DMS 273 (cell line): Measurements from ENCODE around the gene PES1.
A peak's percentile ranks its signal among the peaks of the same experiment; 100 is the strongest.
"Not testable (repeated sequence)": the region's sequence is repeated elsewhere in the genome, so short reads cannot be mapped to it uniquely, and the experiment has no call there.

Experiments
- DNase-seq: peaks from one replicate; lab custom pipeline; 2025; ENCODE audit not compliant: unreplicated experiment; lab: John Stamatoyannopoulos, UW

PES1 gene

DNA sequence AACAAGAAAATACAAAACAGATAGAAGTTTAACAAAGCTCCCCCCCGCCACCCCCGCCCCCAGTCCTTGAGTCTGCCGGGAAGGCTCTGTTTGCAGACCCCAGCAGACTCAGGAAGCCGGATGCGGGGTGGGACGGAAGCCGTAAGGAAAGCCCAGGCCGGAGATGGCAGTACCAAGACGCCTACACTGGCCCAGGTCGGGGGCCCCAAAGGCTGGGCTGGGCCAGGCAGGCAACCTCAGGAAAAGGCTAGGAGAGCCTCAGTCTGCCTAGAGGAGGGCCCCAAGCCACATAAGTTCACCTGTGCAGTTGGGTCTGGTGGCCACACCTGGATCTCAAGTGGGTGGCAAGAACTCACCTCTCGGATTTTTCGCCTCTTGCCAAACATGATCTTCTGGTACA is 13.2 kb downstream of the PES1 start:
- no peak for DNase-seq

DNA sequence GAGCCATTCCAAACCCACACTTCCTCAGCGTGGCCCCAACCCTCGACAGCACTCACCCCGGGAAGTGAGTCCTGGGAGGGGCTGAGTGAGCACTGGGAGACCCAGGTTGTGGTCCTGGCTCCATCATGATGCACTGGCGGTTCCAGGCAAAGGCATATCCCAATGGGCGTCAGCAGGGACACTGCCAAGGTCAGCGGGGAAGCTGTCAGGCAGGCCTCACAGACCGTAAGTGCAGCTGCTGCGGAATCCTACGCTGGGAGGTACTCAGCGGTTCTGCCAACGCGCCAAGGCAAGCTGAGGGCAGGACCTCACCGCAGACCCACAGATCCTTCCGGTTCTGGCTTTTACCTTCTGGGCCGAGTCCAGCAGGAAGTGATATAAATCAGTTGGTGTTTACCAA is 15.9 kb downstream of the PES1 start:
- no peak for DNase-seq

DNA sequence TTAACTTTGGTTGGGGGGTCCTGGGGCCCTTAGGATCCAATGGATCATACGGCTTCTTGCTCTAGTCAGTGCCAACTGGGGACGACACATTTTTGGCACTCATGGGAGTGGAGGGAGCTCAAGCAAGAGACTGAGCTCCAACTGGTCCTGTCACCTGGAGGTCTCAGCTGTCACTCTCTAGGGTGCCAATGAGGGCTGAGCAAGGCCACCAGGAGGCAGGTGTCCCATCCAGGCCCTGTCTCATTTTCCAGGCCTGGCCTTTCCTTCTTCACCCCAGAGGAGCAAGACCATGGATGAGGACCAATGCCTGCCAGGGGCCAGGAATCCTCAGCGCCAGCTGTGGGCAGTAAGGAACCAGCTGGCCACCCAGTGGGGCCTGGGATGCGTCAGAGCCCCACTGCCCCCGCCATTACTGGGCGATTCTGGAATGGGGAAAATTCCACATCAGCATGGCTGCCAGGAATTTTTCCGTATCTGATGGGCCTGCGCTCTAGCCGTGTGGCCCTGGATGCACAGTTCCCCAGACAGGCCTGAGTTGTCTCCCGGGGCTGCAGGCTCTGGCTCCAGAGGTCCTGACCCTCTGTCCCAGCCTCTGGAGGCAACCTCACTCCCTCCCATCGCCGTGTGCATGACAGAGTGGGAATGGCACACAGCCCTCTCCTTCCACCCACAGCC is 16.6 kb downstream of the PES1 start:
- peak; percentile 51 for DNase-seq

DNA sequence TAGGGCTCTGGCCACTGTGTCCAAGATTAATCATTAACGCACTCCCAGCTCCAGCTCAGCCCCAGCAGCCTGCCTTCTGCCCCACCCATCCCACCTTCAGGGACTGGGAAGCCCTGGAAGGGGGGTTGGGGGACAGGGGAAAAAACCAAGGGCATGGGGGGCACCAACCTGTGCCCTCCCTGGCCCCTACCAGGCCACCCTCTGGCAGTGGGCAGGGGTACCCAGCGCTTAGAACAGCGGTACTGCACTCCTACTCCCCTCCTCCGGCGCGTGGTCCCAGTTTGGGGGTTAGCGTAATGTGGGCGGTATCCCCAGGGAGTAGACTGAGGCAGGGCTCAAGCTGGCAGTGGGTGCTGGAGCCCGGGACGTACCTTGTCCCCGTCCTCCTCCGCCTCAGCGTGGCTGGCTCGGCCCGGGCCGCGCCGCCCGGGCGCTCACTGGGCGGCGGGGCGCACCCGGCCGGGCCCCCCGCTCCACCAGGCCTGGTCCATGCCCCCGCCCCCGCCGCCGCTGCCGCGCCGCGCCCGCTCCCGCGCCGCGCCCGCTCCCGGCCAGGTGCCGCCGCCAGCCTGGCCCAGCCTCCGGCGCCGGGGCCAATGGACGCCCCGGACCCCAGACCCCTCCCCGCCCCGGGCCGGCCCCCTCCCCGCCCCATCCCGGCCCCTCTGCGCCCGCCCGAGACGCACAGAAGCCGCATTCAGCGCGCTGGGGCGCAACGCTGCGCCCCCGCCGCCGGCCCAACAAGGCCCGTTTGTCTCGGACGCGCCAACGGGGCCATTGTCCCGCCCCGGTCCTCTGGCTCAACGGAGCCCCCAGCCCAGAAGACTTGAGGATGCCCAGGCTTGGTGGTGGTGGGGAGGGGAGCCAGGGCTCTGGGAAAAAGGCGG is 17.4 kb downstream of the PES1 start, which contains the start of gene GAL3ST1:
TSS of gene GAL3ST1 (minus strand) at position 571 of the 887 bp plus-strand sequence. CDS start 17,273 bp downstream, outside the sequence.
- peak; percentile 59 for DNase-seq

DNA sequence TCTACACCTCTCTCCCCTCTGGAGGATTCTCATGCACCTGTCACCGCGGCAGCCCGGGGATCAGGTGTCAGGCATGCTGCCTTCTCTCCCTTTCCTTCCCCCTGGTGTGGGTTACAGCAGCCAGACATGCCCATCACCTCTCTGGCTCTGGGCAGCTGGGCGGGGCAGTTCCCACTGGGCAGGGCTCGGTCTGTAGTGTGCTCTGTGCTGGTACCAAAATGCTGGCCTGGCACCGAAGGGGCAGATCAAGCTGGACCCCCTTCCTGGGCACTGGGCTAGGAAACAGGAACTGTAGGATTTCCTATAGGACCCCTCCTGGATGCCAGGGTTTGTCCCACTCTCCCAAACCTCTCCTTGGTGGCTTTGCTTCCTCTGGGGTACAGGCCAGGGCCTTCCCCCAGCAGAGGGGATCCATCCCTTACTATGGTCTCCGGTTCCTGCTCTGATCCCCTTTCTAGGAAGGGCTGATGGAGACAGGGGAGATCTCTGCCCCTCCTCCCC is 18.1 kb downstream of the PES1 start:
- DNase-seq = peak; percentile 26

DNA sequence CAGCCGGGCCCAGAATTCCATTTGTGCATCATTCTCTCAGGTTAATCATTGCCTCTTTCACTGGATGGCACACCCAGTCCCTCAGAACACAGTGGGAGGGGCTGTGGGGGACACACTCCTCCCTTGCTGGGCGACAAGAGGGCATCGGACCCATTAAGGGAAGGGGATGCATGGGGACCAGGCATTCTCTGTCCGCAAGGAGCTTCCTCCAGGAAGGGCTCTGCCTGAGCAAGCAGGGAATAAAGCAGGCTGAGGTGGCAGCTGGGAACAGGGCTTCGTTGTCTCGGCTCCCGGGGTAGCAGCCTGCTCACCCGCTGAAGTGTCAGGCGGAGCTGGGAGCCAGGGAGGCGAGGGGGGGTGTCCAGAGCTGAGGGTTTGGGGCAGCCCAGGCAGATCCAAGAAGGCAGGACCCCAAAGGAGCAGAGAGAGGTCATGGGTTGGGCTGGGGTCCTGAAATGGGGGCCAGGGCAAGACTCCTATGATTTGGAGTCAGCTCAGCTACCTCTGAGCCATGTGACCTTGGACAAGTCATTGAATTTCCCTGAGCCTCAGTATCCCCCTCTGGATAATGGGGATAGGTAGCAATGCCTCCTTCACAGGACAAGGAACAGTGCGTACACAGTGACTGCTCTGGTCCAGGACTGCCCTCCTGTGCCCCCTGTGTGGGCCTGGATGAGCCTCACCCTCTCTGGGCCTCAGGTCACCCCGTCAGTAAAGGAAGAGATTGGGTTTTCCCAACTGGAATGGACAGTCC is 18.7 kb downstream of the PES1 start:
- peak; percentile 51 for DNase-seq

DNA sequence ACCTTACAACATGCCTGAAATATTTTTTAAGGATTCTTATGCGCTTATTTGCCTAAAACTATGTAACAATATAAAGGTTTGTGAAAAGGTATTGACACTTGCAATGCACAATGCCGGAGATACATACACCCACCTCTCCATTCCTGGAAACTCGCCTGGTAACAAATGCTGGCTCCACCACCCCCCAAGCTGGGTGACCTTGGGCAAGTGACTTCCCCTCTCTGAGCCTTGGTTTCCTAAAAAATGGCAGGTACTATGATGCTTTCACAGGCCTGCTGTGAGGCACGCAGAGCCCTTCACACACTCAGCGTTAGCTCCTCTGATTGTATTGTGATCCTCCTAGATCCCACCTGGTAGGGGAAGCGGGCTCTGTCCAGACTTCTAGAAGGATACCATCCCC is 19.5 kb downstream of the PES1 start:
- no peak for DNase-seq

DNA sequence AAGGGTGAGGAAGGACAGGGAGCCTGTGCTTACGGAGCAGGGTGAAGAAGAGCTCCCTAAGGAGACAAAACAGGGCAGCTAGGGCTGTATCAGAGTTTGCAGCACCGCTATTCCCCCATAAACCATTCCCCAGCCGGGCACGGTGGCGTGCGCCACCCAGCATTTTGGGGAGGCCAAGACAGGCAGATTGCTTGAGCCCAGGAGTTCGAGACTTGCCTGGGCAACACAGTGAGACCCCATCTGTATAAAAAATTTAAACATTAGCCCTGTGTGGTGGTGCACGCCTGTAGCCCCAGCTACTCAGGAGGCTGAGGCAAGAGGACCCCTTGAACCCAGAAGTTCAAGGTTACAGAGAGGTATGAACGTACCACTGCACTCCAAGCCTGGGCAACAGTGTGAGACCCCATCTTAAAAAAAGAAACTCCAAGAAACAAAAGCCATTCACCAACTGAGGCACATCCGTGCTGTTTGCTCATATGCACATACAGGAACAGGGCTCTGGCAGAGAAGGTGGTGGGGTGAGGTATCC is 22.0 kb downstream of the PES1 start:
- DNase-seq = no peak

DNA sequence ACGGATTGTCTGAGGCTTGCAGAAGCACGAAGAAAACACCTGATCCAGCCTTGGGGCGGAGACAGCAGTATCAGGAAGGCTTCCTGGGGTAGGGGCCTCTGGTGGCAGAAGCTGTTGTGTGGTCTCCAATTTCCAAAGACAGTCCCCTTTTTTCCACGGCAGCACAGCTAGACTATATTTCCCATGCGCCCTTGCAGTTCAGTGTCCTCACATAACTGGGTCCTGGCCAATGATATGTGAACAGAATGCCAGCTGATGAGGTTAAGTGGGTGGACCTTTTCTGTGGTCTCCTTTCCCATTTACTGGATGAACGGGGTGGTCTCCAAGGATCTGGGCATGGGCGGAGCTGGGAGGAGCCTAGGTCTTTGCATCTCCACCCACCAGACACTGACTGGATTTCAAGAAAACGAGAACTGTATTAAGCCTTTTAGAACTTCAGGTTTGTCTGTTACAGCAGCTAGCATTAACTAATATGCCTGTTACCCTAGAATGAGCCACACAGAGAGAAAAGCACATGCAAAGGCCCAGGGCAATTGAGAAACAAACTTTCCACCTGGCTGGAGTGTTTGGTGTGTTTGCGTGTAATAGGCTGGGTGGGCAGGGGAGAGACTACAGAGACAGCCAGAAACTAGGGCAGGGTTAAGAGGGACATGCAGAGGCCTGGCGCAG is 23.4 kb downstream of the PES1 start:
- DNase-seq = no peak

DNA sequence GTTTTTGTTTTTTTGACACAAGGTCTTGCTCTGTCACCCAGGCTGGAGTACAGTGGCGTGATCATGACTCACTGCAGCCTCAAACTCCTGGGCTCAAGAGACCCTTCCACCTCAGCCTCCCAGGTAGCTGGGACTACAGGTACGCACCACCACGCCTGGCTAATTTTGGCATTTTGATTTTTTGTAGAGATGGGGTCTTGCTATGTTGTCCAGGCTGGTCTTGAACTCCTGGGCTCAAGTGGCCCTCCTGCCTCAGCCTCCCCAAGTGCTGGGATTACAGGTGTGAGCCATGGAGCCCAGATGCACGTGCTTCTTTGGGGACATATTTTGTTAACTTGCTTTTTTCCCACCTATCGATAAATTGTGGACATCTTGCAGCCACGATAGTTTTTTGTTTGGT is 24.4 kb downstream of the PES1 start:
- not testable (repeated sequence) for DNase-seq

DNA sequence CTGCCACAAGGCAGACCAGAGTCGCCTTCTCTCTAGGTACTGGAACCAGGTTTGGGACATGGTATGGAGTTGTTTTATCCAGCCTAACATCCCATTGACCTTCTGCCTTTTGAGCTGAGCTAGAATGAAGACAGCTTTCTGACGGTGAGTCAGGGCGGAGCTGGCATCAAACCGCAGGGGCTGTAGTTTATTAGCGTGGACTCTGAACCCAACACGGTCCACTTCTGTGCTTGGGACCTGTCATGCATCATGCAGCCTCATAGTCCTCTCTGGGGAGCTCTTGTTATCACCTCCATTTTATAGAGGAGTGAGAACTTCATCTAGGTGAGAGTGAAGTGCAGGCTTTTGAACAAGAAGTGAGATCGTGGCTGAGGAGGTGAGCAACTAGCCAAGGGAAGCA is 25.6 kb downstream of the PES1 start:
- DNase-seq = no peak

DNA sequence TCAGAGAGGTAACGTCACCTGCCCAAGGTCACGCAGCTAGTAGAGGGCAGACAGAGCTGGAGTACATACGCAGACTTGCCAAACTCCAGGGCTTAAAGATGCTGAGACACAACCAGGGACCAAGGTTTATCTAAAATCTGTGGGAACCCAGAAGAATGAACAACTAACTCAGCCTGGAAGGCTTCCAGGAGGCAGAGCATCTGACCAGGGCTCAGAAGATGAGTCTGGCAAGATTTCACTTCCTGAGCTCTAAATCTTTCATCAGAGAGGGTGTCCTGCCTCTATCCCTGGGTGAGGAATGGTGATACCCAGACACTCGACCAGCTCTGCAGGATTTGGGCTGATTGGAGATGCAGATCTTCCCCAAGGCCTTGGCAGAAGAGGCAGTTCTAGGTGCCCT is 26.4 kb downstream of the PES1 start:
- DNase-seq = no peak

DNA sequence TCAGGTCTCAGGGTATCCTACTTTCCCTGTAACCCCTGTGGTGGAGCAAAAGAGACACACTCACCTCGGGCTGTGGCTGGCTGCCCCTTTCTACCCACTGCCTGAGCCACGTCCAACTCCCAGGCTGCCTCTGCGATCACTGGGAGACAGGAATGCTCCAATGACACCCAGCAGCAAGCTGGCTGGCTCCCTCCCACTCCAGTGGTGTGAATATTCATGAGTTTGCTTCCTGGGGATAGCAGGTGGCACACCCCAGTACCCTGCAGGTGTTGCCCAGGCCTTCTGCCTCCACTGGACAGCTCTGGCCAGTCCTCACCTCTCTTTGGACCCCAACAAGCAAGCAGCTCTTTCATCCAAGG is 27.0 kb downstream of the PES1 start:
- peak; percentile 28 for DNase-seq

DNA sequence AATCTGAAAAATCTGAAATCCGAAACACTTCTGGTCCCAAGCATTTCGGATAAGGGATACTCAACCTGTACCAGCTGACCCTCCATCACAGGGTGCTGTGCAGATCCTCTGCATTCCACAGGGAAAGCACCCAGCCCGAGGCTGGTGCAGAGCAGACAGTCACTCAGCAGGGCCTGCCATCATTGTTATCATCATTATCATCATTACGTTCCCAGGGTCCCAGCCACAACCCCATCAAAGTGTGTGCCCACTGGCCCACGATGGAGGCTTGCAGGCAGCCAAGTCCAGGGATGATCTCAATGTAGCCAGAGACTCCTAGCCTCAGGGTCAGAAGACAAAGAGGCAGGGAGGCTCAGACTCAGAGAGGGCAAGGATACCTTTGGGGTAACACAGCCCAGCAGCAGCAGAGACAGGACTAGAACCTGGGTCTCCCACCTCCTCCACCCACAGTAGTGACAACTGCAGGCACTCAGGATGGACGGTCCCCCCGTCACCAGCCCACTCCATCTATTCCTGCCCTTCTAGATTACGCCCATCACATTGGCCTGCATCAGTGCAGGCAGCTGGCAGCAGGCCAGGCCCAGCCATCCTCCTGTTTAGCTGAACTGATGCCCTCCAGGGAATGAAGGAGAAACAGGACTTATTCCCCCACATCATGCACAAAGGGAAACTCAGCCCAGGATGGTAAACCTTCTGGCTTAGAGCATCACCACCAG is 27.5 kb downstream of the PES1 start:
- DNase-seq = peak; percentile 28

DNA sequence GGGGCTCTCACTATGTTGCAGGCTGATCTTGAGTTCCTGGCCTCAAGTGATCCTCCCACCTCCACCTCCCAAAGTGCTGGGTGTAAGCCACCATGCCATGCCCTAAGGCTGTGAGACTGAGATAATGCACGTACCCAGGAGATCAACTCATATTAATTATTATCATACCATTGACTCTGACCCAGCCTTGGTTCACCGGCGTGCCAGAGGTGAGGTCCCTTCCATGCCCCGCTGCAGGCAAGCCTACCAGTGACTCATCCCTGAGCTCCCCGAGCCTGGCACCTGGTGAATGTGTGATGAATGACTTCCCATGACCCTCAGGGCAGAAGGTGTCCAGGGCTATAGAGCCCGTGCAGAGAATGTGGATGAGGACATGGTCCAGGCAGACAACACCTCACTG is 29.3 kb downstream of the PES1 start:
- DNase-seq = no peak

DNA sequence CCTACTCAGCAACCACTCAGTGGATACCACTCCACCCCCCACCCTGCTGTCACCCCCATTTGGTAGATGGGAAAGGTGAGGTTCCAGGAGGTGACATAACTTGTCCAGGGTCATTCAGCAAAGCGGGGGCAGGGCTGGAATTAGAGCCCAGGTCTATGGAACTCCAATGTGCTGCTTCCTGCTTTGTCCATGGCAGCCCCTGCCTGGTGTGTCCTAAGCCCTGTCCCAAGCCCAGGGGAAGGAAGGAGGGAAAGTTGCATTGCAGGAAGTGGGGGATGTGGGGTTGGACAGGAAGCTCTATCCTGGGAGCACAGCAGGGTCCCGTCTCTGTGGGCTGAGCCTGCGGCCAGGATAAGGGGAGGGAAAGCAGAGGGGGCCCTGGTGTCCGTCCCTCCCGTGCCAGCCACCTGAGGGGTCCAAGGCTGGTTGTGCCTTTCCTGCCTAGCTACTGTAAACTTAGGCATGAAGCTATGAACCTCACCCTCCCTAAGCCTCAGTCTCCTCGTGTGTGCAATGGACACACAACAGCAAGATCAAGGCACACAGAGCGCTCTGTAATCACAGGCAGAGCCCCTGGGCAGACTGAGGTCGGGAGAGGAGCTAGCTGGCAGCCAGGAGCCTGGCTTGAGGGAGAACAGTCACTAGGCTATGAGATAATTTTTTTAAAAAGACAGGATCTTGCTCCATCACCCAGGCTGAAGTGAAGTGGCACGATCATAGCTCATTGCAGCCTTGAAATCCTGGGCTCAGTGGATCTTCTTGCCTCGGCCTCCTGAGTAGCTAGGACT is 30.1 kb downstream of the PES1 start:
- DNase-seq = no peak

DNA sequence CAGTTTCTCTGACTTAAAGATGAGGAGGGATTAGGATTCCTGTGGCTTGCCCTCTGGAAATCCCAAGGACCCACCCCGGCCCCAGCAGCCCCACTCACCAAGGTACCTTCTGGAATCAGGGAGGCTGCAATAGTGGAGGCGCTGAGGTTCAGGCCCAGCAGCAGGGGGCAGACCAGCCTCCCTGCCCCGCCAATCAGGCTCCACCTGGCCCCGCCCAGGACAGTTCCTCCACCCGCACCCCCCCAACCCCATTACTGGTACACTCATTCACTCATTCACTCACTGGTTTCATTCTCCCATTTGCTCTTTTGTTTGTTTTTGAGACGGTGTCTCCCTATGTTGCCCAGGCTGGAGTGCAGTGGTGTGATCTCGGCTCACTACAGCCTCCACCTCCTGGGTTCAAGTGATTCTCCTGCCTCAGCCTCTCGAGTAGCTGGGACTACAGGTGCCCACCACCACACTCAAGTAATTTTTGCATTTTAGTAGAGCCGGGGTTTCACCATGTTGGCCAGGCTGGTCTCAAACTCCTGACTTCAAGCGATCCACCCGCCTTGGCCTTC is 31.0 kb downstream of the PES1 start:
- peak; percentile 28 for DNase-seq

DNA sequence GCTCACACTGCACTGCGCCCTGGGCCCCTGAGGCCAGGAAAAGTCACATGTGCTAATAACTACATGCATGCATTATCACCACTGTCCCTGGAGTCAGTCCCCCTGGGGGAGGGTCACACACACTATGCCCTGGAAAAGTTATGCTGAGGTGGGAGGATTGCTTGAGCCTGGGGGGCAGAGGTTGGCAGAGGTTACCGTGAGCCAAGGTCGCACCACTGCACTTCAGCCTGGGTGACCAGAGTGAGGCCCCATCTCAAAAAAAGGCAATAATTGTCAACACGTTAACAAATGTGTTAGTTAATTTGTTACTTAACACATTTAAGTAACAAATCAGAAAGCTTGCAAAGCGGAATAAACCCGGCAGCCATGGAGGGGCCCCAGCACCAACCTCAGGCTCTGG is 31.8 kb downstream of the PES1 start:
- DNase-seq = no peak

DNA sequence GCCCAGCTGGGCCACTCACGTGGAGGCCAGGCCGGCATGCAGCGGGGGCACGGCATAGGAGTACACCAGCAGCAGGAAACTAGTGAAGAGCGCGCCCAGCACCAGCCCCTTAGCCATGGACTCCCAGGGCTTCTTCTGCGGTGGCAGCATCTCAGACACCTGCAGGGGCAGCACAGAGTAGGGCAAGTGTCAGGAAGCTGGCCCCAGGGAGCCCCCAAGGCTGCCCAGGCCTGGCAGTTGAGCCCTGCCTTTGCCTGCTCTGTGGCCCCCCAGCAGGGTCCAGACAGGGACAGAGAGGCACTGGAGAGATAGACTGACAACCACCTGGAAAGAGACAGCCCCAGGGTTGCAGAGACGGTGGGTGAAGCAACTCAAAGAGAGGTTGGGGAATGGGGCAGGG is 34.5 kb downstream of the PES1 start:
- DNase-seq = no peak
